Stimulated activated CD4-positive, alpha-beta T cell treated with anti-CD3 and anti-CD28 coated beads, TNF-alpha, amount 100 ng/mL, for 48 hours (primary cell): ENCODE data around the gene FBXO27.
"Not testable (repeated sequence)": the region's sequence is repeated elsewhere in the genome, so short reads cannot be mapped to it uniquely, and the experiment has no call there.

Source experiments
- DNase-seq, 3 donors: peaks; one replicate each; pipeline ENCODE4 v3.0.0-alpha.2; 2020; ENCODE audit warnings: low read depth in 3 of 3

FBXO27 gene

DNA sequence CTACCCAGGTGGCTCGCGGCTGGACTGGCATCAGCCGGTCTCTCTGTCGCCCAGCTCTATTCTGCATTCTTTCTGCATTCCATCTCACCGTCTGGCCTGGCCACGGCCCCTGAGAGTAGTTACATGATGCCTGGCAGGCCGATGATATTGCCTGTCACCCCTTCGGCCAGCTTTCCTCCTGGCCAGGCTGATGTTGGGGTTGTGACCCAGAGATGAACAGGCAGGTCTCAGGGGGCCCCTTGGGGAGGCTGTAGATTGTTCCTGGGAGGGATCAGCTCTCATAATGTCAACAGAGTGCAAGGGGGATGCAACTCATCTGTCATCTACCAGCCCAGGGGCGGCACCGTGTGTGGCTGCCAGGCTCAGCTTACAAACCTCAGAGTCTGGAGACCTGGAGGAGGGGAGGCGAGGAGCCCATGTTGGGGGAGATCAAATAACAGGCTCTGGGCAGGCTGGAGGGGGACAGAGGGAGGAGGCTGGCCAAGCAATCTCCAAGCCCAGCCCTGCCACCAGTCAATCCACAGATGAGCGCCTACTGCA, 43.2 kb downstream of the FBXO27 start:
- DNase-seq = no peak

DNA sequence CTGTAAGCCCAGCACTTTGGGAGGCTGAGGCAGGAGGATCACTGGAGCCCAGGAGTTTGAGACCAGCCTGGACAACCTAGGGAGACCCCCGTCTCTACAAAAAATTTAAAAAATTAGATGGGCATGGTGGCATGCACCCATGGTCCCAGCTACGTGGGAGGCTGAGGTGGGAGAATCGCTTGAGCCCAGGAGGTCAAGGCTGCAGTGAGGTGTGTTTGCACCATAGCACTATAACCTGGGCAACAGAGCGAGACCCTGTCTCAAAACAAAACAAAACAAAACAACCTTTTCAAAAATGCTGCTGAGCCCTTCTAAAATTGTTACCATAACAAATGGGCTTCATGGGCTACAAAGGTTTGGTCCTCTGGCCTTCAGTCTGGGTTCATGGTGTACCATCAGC, 43.7 kb downstream of the FBXO27 start:
- DNase-seq = not testable (repeated sequence)

DNA sequence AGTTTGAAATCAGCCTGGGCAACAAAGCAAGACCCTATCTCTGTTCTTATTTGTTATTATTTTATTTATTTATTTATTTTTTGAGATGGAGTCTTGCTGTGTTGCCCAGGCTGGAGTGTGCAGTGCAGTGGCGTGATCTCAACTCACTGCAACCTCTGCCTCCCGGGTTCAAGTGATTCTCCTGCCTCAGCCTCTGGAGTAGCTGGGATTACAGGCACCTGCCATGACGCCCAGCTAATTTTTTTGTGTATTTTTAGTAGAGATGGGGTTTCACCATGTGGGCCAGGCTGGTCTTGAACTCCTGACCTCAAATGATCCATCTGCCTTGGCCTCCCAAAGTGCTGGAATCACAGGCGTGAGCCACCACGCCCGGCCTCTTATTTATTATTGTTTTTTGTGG, 44.6 kb downstream of the FBXO27 start:
- not testable (repeated sequence) for DNase-seq

DNA sequence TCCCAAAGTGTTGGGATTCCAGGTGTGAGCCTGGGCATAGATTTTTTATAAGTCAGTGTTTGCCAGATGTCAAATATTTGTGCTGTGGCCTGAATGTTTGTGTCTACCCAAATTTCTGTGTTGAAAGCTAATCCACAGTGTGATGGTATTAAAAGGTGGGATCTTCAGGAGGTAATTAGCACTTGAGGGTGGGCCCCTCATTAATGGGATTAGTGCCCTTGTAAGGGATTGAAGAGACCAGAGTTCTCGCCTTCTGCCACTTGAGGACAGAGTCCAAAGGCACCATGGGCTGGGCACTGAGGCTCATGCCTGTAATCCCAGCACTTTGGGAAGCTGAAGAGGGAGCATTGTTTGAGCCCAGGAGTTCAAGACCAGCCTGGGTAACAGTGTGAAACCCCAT, 47.1 kb downstream of the FBXO27 start:
- no peak for DNase-seq

DNA sequence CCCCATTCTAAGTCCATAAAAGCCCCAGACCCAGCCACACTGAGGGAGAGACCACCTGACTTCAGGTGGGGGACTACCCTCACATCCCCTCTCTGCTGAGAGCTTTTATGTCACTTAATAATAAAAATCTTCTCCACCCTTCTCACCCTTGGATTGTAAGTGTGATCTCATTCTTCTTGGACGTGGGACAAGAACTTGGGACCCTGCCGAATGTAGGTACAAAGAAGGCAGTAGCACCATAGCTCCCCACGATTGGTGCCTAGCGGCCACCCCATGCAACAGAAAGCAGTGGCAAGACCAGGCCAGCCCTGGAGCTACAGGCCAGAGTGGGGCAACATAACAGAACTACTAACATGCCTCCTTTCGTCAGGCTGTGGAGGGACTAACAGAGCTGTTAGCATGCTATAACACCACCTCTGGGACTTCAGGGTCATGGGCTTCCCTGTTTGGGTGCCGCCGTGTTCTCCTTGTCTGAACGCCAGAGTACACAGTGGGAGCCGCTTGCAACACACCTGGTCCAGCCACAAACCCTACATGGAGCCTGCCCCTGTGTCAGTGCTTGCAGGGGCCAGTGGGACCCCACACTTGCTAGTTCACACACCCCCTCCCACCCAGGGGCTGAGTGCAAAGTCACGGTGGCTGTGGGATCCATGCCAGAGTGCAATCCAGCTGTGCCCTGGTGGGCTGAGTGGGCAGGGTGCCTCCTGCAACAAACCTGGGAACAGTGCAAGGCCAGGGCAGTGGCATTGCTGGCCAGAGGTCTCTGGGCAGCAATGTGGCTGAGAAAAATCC, 51.6 kb downstream of the FBXO27 start:
- no peak for DNase-seq

DNA sequence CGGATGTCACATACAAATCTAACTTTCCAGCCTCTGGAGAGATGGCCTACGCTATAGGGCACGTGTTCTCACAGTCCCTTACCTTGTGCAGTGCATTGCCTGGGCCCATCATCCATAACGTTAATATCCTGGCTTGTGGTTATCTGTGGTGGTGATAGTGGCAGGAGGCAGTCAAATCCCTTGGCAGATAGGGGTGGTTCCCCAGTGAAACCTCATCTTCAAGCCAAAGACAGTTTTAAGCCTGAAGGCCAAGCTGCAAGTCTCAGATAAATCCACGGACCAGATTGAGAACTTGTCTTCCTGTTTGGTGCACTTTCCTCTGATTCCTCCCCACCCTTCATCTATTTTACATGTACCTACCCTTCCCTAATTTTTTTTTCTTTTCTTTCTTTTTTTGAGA, 52.5 kb downstream of the FBXO27 start:
- DNase-seq = no peak

DNA sequence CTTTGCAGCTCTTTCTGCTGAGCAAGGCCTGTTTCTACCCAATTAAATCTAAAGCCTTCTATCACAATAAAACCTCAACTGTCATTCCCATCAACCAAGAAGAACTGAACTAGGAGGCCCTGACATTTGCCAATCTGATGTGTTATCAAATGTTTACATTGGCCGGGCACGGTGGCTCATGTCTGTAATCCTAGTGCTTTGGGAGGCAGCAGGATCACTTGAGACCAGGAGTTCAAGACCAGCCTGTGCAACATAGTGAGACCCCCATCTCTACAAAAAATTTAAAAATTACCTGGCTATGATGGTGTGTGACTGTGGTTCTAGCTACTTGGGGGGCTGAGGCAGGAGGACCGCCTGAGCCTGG, 54.0 kb downstream of the FBXO27 start:
- no peak for DNase-seq

DNA sequence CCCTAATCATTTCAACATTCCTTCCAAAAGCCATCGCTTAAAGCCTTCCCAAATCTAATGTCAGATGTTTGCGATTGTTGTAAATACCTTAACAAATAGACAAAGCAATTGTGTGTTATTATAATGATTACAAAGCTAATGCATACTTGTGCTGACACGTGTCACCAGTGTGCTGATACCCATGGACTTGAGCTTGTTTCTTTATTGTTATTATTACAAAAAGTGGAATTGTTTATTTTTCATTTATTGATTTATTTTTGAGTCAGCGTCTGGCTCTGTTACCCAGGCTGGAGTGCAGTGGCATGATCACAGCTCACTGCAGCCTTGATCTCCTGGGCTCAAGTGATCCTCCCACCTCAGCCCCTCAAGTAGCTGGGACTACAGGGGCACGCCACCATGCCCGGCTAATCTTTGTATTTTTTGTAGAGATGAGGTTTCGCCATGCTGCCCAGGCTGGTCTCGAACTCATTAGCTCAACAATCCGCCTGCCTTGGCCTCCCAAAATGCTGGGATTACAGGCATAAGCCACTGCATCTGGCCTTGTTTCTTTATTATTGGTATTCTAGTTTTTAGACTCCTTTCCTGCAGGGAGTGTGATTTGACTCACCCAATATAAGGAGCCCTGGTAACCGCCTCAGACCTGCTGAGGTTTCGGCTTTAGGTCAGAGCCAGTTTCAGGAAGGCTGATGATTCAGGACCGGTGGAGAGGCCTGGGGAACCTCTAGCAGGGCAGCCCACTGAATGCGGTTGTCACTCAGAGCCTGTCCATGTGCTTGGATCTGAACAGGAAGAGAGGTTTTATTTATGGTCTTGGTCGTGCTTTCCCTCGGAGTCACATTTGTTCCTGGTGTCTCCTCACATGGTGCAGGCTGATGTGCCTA, 54.7 kb downstream of the FBXO27 start:
- DNase-seq = peak; percentile 46 to 74 (median 46)

DNA sequence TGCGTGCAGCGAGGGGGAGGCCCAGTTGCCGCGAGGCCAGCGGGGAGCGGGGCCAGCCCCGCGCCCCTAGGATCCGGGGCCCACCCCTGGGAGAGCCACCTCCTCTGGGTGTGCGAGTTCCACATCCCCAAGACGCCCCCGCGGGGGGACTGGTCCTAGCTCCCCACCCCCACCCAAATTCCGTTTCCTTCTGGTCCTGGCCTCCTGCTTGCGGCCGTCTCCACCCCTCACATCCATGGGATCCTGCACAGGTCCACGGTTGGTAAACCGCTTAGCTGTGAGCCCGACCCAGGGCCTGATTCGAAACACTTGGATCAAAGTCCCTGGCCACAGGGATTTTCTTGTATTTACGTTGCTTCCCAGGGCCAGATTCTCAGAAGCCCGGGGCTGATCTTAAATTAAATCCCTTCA, 56.5 kb downstream of the FBXO27 start:
- DNase-seq = no peak

DNA sequence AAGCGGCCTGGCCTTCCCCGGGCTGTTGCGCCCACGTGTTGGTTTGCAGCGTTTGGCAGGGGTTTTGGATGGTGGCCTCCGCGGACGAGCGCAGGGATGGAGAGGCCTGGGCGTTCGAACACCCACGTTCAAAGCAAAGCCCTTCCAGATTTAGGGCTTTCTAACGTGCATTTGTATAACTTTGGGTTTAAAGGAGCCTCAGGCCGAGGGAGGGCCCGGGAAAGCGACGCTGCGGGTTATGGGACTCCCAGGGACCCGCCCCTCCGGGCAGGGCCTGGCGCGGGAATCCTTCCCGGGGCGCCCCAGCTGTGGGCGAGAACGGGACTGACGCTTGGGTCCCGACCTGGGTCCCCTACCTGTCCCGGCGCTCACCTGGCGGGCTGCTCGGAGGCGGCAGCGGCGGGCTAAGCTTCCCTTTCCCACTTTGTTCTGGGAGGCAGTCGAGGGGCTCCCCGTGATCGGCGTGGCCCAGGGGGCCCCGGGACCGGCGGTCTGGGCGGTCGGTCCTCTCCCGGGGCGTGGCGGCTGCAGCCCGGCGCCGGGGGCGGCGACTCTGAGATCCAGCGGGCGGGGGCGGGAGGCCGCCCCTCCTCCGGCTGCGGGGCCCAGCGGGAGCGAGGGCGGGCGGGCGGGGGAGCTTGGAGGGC, 57.0 kb downstream of the FBXO27 start, which contains the start of gene FBXO17:
TSS of gene FBXO17 (minus strand) at position 529 of the 647 bp plus-strand sequence. CDS start 25,423 bp downstream, outside the sequence.
- DNase-seq = no peak

DNA sequence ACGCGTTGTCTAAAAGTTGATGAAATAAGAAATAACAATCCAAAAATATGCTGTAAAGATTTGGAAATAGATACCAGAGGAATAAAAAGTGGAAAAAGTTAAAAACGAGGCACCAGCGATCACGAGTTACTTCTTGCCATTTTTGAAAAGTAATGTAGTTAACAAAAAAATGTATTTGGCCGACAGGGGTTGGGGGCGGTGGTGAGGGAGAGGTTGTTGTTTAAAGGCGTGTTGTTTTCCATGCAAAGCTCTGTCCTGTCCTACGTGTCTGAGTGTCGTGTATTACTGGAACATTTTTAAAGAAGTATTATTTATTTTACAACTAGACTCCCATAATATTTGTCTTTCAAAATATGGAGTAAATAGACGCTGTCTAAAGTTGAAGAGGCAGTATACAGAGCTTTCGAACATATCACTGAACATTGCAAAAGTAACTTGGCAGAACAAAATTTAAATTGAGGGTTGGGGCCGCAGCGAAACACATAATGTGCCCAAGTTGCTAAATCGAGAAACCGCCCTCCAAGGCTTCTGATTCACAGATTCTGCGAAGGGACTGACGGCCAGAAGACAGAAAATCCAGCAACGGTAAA, 57.6 kb downstream of the FBXO27 start:
- no peak for DNase-seq
